ENCODE measurements around the gene HLF. TPM values are rescaled to one million over a fixed set of nuclear protein-coding genes. Genes with fewer than 3 reads are reported as not detected.

The HLF gene
- total and polyA plus RNA-seq, 2 donors (not counting 3 experiments of a cell fraction or from before 2014, with no cell fraction given), result not detected

DNA sequence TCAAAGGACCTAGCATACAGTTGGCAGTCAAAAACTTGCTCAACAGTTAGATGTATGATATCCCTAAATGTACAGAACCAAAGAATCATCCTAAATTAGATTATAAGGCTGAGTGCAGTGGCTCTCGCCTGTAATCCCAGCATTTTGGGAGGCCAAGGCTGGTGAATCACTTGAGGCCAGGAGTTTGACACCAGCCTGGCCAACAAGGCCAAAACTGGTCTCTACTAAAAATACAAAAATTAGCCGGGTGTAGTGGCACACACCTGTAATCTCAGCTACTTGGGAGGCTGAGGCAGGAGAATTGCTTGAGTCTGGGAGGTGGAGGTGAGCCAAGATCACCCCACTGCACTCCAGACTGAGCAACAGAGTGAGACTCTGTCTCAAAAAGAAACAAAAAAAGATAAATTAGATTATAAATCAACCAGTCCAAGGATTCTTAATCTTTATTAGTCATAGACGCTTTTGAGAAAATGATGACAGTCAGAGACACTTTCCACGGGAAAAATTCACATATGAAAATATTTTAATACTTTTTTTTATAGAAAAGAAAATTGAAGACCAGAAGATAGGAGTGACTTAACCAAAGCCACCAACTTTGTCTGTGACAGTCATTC, 79.2 kb downstream of the HLF start:
- Histone ChIP-seq H3K4me3 (replicated peaks in 1 of 3; ENCODE audit: insufficient read depth in 1 of 3, low read depth in 1 of 3, low read length in 3 of 3) (no peak overlapping the region), H3K27ac (ENCODE audit: insufficient read depth, low read depth, low read length) (no peak overlapping the region), H3K27me3 (ENCODE audit: control insufficient read depth in 2 of 2, insufficient read depth in 2 of 2, low read length in 2 of 2) (peaks cover 6 to 7% of the 10 kb centered on the region in 2 experiments), H3K79me2 (ENCODE audit: control insufficient read depth, insufficient read depth, low read length) (no peaks in the 10 kb centered on the region), H3K4me2 (ENCODE audit: insufficient read depth, low read length) (no peak overlapping the region), H3K36me3 (ENCODE audit: control insufficient read depth in 2 of 2, extremely low read depth in 1 of 2, insufficient read depth in 2 of 2, low read length in 2 of 2) (no peaks in the 10 kb centered on the region), H3K4me1 (ENCODE audit: control insufficient read depth, extremely low read depth, insufficient read depth, low read length) (no peaks in the 10 kb centered on the region), H2AFZ (ENCODE audit: low read depth, low read length) (no peak overlapping the region), H4K20me1 (replicated peaks; ENCODE audit: control insufficient read depth, extremely low read depth, insufficient read depth, low read length) (no peaks in the 10 kb centered on the region), H3K9me3 (replicated peaks; ENCODE audit: control insufficient read depth, insufficient read depth, low read length) (no peaks in the 10 kb centered on the region), H3K9ac (replicated peaks; ENCODE audit: extremely low read depth, insufficient read depth, low read length) (no peak overlapping the region), H3K9me1 (replicated peaks; ENCODE audit: control insufficient read depth, extremely low read depth, insufficient read depth, low read length) (no peaks in the 10 kb centered on the region)
- dilution Hi-C loops (cut with MboI; ENCODE audit: extremely low pct_ligation_motif_present, low sequenced_read_pairs) (no loop called here), intact Hi-C loops (cut with micrococcal nuclease) (no loop called here)
- no TSS peak for BruUV-seq (replicated peaks)
- DNase-seq (ENCODE audit: low read depth, low spot score), result no peak
- CTCF ChIA-PET, result interaction anchor here (0.8 to 1.6 kb wide), 2 partner anchors 12 to 352 kb away, joined by 4 to 6 read pairs; no protein-coding TSS in a partner anchor
- POLR2A ChIA-PET, result no interaction called here
- TF ChIP-seq, protein P1, sequence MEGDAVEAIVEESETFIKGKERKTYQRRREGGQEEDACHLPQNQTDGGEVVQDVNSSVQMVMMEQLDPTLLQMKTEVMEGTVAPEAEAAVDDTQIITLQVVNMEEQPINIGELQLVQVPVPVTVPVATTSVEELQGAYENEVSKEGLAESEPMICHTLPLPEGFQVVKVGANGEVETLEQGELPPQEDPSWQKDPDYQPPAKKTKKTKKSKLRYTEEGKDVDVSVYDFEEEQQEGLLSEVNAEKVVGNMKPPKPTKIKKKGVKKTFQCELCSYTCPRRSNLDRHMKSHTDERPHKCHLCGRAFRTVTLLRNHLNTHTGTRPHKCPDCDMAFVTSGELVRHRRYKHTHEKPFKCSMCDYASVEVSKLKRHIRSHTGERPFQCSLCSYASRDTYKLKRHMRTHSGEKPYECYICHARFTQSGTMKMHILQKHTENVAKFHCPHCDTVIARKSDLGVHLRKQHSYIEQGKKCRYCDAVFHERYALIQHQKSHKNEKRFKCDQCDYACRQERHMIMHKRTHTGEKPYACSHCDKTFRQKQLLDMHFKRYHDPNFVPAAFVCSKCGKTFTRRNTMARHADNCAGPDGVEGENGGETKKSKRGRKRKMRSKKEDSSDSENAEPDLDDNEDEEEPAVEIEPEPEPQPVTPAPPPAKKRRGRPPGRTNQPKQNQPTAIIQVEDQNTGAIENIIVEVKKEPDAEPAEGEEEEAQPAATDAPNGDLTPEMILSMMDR (IDR thresholded peaks at IDR 0.05; ENCODE audit: extremely low read depth in 1 of 2, insufficient read depth in 1 of 2, low read depth in 1 of 2, low read length in 2 of 2), result no peak
- TF ChIP-seq, protein P2, sequence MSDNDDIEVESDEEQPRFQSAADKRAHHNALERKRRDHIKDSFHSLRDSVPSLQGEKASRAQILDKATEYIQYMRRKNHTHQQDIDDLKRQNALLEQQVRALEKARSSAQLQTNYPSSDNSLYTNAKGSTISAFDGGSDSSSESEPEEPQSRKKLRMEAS (IDR thresholded peaks at IDR 0.05; ENCODE audit: insufficient read depth, insufficient read length), result no peak
- TF ChIP-seq POLR2A (IDR thresholded peaks at IDR 0.05; ENCODE audit: low read depth, low read length), result no peak
- no peak for TF ChIP-seq GATA2 (IDR thresholded peaks at IDR 0.05; ENCODE audit: insufficient read depth, insufficient read length, low read depth, low read length)
- no peak for TF ChIP-seq MYC (IDR thresholded peaks at IDR 0.05; ENCODE audit: low read depth, low read length)
- TF ChIP-seq POLR2AphosphoS5 (IDR thresholded peaks at IDR 0.05; ENCODE audit: insufficient read depth, low read depth, low read length), result no peak
- no peak for TF ChIP-seq FOS (IDR thresholded peaks at IDR 0.05; ENCODE audit: borderline replicate concordance, insufficient read depth, low read length)
- no peak for TF ChIP-seq JUN (IDR thresholded peaks at IDR 0.05; ENCODE audit: borderline replicate concordance, insufficient read depth, insufficient read length, low read depth)
- no peak for TF ChIP-seq EZH2 (IDR thresholded peaks at IDR 0.05; ENCODE audit: borderline replicate concordance, low read depth, low read length, severe bottlenecking)
- FAIRE-seq, result no peak

All from endothelial cell of umbilical vein (primary cell).